Kidney (tissue), 14 donors: Measurements from ENCODE around the gene PVALB. TPM values are rescaled to one million over a fixed set of nuclear protein-coding genes. Genes with fewer than 3 reads are reported as not detected.
A peak's percentile ranks its signal among the peaks of the same experiment; 100 is the strongest.

Experiments
- DNase-seq, 5 donors: peaks; one replicate each; pipeline ENCODE4 v3.0.0-alpha.2; 2013 to 2020
- FAIRE-seq: peaks from 2 replicates; lab custom pipeline; 2012; peaks lifted over from hg19 to GRCh38; lab: Jason Lieb, UNC
- H3K27ac ChIP-seq, 2 donors: one replicate each; pipeline ENCODE4 v1.7.0; 2013; ENCODE audit warnings: low read depth in 2 of 2, low read length in 2 of 2, inconsistent platforms in 1 of 2
- H3K27me3 ChIP-seq: one replicate; pipeline ENCODE4 v1.7.1; 2013; ENCODE audit warnings: low read length, inconsistent platforms; ENCODE audit not compliant: control insufficient read depth, insufficient read depth
- H3K36me3 ChIP-seq, 3 donors: one replicate each; pipeline versions ENCODE4 v1.7.0 to v1.7.1; 2013; ENCODE audit warnings: low read length in 3 of 3, control low read depth in 1 of 3, inconsistent platforms in 1 of 3; ENCODE audit not compliant: insufficient read depth in 3 of 3, control insufficient read depth in 2 of 3
- H3K4me1 ChIP-seq, 3 donors: one replicate each; pipeline versions ENCODE4 v1.7.0 to v1.7.1; 2013; ENCODE audit warnings: low read length in 3 of 3, inconsistent platforms in 1 of 3, low read depth in 1 of 3; ENCODE audit not compliant: control insufficient read depth in 2 of 3, insufficient read depth in 2 of 3
- H3K4me3 ChIP-seq, 3 donors: one replicate each; pipeline versions ENCODE4 v1.7.0 to v1.8.1; 2013; ENCODE audit warnings: low read length in 3 of 3, control low read depth in 1 of 3, inconsistent platforms in 1 of 3
- H3K9ac ChIP-seq, 3 donors: one replicate each; pipeline versions ENCODE4 v1.7.0 to v1.7.1; 2013; ENCODE audit warnings: low read length in 3 of 3, control low read depth in 1 of 3, inconsistent platforms in 1 of 3
- H3K9me3 ChIP-seq, 3 donors: one replicate each; pipeline versions ENCODE4 v1.7.0 to v1.7.1; 2013; ENCODE audit warnings: low read length in 3 of 3, control low read depth in 1 of 3, inconsistent platforms in 1 of 3; ENCODE audit not compliant: control insufficient read depth in 2 of 3, insufficient read depth in 1 of 3
- intact Hi-C: fragments of 100-400 bp; cut with DNase I; formaldehyde crosslinking; loops from one replicate; pipeline ENCODE4 v1.11.1; 2022
- polyA plus RNA-seq: library from polyadenylated mRNA; stranded (reverse); fragments of 350-450 nt; fragmentation: Illumina TruSeq; extraction: RNeasy Lipid Tissue Mini Kit (QIAGEN cat#74804); gene quantifications from one replicate; pipeline ENCODE4 v1.2.3, GENCODE V29; 2014; ENCODE audit warnings: low read depth, low replicate concordance; ENCODE audit not compliant: insufficient read depth
- total RNA-seq: library from RNA; stranded (reverse); fragmentation: NEBNext Ultra II Directional; extraction: Animal tissue kit (Norgen Biotek cat#: 25700); gene quantifications from one replicate; pipeline ENCODE4 v1.2.1, GENCODE V29; 2021
- TF ChIP-seq, protein P1 (sequence below): IDR thresholded peaks from 3 replicates; pipeline ENCODE4 v1.5.1; 2012; ENCODE audit warnings: mild to moderate bottlenecking, moderate library complexity, borderline replicate concordance; ENCODE audit not compliant: insufficient read depth; ENCODE audit errors: extremely low read depth
- donor health status: control.
- donor health status: control.
- donor health status: control.
- donor health status: control.
- donor health status: control.
- donor health status: DM: yes; HTN: yes; CAD: no.
- donor health status: Normal renal cell carcinoma (clear cell type).

The PVALB gene
- total and polyA plus RNA-seq, 2 donors from 2014 or later: 2.1 to 400 TPM

DNA sequence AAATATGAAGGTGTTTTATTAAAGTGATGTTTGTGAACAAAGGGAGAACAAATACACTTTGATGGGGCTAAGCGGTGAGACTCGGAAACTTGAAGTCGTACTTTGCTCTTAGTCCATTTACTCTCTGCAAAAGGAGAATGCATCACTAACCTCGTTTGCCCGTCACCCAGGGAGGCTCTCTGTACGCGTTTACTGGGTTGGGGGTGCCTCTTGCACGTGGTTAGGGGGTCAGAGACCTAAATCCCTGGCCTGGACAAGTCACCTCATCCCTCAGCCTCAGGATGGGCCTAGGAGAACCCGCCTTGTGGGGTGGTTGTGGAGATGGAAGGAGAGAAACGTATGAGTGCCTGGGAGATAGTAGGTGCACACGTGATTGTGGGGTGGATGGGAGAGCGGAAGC lies 40.1 kb downstream of the PVALB start:
- intact Hi-C loops: no loop called here
- peak overlapping the region in 1 of 3 donors; percentile 41 for H3K9ac ChIP-seq
- peak overlapping the region in 1 of 2 donors; percentile 23 for H3K27ac ChIP-seq
- DNase-seq (peak in 1 of 5 donors; percentile 65), FAIRE-seq (no peak)
- peaks cover 0 to 14% (median 3%) of the 10 kb centered on the region in 3 donors for H3K4me1 ChIP-seq
- H3K4me3 ChIP-seq: peak overlapping the region in 2 of 3 donors; percentile 23 to 83
- no peaks in the 10 kb centered on the region for H3K36me3 ChIP-seq
- no peaks in the 10 kb centered on the region for H3K9me3 ChIP-seq
- H3K27me3 ChIP-seq: no peaks in the 10 kb centered on the region
- TF ChIP-seq, protein P1, sequence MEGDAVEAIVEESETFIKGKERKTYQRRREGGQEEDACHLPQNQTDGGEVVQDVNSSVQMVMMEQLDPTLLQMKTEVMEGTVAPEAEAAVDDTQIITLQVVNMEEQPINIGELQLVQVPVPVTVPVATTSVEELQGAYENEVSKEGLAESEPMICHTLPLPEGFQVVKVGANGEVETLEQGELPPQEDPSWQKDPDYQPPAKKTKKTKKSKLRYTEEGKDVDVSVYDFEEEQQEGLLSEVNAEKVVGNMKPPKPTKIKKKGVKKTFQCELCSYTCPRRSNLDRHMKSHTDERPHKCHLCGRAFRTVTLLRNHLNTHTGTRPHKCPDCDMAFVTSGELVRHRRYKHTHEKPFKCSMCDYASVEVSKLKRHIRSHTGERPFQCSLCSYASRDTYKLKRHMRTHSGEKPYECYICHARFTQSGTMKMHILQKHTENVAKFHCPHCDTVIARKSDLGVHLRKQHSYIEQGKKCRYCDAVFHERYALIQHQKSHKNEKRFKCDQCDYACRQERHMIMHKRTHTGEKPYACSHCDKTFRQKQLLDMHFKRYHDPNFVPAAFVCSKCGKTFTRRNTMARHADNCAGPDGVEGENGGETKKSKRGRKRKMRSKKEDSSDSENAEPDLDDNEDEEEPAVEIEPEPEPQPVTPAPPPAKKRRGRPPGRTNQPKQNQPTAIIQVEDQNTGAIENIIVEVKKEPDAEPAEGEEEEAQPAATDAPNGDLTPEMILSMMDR: no peak

DNA sequence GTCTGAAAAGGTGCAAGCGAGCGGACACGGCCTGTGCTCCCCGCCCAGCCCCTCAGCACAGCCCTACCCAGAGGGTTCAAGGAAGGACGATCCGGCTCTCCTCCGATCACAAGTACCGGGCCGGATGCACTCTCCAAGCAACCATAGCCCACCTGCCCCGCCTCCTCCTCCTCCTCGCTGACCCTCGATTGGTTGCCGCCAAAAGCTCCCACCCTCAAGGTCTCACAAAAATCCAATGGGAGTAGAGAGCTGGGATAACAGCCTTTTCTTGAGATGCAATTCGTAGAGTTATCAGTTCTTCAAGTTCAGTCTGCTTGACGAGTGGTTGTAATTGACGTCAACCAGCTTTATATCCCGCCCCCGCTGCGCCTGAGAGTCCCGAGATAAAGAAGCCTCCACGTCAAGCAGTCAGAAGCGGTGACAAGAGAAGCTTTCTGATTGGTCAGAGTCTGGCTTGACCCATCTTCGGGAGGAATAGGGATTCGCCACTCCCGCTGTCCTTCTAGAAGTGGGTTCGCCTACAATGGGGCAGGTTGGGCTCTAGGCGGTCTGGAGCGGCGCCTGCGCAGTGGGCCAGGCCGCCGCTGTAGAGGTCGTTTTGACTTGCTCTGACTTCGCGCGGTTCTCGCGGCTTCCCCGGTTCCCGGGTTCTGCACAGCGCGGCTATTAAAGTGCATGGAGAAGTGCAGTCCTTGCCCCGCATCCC lies 40.7 kb downstream of the PVALB start, which contains the start of gene IFT27:
Gene IFT27 (minus strand): TSS at position 156 of the 706 bp plus-strand sequence. CDS start 412 bp downstream, outside the sequence.
- Histone ChIP-seq H3K36me3 (no peaks in the 10 kb centered on the region), H3K4me1 (peaks cover 0 to 12% (median 3%) of the 10 kb centered on the region in 3 donors), H3K27ac (peak within 1 kb of the TSS; percentile 40 to 55), H3K4me3 (peak within 1 kb of the TSS; percentile 80 to 83 (median 80)), H3K27me3 (no peaks in the 10 kb centered on the region), H3K9me3 (no peaks in the 10 kb centered on the region), H3K9ac (peak within 1 kb of the TSS; percentile 61 to 81 (median 71))
- intact Hi-C loops: no loop called here
- TF ChIP-seq, protein P1: no peak
- DNase-seq (peak; percentile 98 to 100 (median 100)), FAIRE-seq (peak; percentile 100)

DNA sequence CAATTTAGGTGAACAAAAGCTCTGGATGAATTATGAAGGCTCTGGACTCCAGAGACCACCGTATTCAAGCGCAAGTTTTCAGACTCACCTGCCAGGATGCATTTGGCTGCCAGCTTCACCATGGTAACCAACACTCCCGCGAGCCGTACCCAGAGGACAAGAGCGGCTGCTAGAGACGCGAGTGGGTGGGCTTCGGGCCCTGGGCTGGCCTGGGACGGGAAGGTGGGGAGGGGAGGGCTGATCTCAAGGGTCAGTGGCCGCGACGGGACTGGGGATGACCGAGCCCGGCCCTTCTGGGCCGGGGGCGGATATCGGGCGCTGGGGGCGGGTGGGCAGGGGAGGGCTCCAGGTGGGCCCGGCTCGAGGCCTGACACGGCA lies 41.3 kb downstream of the PVALB start:
- Histone ChIP-seq H3K27me3 (no peaks in the 10 kb centered on the region), H3K36me3 (no peaks in the 10 kb centered on the region), H3K4me3 (peak overlapping the region; percentile 80 to 83 (median 80)), H3K27ac (peak overlapping the region; percentile 40 to 55), H3K9ac (peak overlapping the region; percentile 61 to 81 (median 71)), H3K4me1 (peaks cover 0 to 12% (median 3%) of the 10 kb centered on the region in 3 donors), H3K9me3 (no peaks in the 10 kb centered on the region)
- FAIRE-seq (no peak), DNase-seq (peak in 4 of 5 donors; percentile 66 to 81 (median 68))
- intact Hi-C loops: no loop called here
- TF ChIP-seq, protein P1: no peak
